HG02678 (cell line): ENCODE measurements around the gene RAB10.
"Not testable (repeated sequence)": the region's sequence is repeated elsewhere in the genome, so short reads cannot be mapped to it uniquely, and the experiment has no call there.

Source experiments
- ATAC-seq: cut with Tn5 transposase; IDR thresholded peaks from one replicate; pipeline ENCODE4 v1.9.1; 2021; ENCODE audit warnings: mild to moderate bottlenecking, moderate library complexity; ENCODE audit not compliant: unreplicated experiment

Gene RAB10

DNA sequence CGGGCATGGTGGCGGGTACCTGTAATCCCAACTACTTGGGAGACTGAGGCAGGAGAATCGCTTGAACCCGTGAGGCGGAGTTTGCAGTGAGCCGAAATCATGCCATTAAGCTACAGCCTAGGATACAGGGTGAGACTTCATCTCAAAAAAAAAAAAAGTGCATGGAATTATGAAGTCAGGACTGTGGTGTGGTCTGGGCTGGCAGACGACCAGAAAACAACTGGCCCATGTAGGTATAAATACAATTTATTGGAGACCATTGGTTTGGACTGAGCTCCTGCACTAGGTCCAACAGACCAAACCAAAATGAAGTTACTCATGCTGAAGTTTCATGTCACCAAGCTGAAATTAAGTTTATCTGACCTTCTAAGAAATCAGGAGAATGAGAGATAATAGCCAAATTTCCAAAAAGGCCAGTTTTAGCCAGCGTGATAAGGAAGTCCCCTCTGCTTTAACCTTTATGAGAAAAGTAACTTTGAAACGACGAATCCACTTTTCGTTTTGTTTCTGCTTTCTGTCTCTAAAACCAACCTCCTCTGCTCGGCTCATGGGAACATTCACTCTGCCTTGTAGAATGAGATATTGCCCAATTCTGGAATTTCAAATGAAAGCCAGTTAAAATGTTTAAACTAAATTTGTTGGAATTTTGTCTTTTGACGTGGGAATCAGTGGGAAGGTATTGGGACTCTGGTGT is 17.7 kb upstream of the RAB10 start:
- no peak for ATAC-seq

DNA sequence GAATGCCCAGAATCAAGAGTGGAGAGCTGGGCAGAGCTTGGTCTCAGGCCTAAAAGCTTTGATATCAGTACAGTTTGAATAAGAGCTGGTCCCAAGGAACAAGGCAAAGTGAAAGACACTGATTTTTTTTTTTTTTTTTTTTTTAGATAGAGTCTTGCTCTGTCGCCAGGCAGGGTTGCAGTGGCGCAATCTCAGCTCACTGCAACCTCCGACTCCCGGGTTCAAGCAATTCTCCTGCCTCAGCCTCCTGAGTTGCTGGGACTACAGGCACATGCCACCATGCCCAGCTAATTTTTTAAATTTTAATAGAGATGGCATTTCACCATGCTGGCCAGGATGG is 17.2 kb upstream of the RAB10 start:
- ATAC-seq: not testable (repeated sequence)

DNA sequence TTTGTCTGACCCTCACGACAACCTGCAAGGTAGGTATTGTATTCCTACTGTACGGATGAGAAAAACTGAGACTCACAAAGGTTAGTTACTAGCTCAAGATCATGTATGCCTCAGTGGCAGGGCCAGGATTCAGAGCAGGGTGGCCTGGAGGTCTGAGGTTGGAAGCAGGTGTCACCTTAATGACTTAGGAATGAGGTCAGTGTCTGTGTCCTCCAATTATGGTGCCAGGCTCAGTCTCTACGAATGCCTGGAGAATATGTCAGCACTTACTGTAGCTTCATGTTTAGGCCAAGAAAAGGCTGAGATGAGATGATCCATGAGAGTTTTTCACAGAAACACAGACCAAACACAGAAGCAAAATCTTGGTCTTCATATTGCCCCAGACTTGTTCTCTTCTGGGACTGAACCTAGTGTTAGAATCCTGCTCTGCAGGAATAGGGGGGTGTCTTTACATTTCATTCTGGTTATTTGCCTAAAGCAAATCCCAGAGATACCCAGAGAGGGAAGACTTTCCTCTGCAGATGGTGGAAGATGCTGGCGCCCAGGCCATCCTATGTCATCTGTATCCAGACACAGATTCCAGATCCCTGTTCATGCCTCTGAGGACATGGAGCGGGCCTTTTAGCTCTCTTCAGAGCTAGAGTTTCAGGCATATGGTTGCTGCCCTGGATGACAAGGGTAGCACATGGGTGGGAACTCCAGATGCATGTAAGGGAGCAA is 16.3 kb upstream of the RAB10 start:
- no peak for ATAC-seq

DNA sequence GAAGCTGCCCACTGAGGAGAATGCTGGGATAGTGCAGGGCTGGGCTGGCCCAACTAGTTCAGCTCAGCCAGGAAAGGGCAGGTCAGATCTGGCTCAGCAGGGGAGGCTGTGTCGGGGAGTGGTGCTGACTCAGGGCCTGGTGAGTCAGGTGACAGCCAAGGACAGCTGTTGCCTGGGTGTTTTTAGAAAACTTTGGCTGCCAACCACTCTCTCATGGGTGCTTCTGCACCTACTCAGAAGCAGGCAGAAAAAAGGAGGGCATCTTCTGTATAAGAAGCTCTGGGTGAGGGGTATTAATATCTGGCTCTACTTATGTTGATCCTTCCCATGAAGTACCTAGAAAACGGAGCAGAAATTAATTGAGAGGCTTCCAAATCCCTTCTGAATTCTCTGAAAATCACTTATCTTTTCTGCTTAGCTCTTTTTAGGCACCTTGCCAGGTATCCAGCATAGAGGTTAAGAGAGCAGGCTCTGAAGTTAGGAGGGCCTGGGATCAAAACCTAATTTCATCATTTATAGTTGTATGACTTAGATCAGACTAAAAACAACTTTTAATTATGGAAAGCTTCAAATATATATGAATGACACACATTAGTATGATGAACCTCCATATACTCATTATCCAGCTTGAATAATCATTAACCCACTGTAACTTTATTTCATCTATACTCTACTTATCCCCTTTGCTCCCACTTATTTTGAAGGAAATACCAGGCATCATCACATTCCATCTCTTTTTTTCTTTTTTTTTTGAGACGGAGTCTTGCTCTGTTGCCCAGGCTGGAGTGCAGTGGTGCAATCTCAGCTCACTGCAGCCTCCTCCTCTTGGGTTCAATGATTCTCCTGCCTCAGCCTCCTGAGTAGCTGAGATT is 15.5 kb upstream of the RAB10 start:
- ATAC-seq: no peak

DNA sequence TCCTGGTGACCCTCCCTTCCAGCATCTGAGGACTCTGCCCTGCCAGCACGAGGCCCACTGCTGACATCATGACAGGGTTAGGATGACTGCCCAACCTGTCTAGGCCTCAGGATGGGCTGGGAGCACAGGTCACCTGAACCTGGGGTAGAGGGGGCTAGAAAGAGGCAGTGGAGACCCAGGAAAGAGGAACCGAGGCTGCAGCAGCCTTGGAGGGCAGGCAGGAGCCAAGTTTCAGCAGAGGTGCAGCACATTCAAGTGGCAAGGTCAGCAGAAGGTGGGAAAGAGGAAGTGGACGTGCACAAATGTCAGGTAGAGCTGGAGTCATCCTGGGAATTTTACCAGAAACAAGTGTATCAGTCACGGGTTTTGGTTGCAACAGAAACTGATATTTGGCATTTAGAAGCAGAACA is 13.6 kb upstream of the RAB10 start:
- no peak for ATAC-seq

DNA sequence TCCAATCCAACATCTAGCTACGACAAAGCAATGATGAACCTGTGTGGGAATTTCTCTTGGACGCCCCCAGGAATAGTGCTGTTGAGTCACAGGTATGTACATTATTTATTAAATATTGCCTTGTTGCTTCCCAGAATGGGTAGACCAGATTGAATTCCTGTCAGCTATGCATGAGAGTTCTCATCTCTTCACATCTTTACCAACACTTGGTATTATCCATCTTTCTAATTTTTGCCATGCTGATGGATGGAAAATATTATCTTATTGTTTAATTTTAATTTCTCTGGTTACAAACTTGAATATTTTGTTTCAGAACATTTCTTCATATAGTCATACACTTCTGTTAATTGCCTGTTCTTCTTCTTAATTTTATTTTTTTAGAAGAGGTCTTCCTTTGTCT is 9.6 kb upstream of the RAB10 start:
- ATAC-seq: no peak

DNA sequence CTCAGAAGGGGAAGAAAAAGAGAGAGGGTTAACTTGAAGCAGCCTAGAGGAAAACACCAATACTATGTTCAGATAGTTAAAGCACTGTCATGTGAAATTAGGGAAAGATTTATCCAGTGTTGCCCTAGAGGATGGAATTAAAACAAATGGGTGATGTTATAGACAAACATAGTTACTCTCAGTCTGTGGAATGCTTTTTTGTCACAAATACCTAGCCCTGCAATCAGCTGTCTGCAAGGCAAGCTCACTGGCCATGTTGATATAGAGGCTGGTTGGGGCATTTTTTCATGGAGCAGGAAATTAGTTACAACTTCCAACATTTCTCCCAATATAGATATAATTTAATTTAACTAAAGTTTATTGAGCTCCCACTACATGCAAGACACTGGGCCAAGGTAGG is 8.4 kb upstream of the RAB10 start:
- ATAC-seq: no peak

DNA sequence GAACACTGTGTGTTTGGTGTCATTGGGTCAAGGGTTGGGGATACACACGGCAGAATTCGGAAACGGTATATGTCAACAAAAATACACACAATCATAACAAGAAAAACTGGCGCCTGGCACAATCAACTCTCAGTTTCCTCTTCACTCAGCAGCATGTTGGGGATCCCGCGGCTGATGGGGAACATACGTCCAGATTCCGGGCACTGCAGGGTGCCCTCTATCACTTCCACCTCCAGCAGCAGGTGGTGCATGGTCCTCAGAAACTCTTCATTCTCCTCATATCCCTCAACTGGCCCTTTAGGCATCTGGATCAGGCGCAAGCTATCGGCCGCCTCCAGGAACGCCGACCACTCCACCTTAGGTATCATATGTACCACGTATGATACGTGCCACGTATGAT is 5.8 kb upstream of the RAB10 start:
- ATAC-seq: not testable (repeated sequence)

DNA sequence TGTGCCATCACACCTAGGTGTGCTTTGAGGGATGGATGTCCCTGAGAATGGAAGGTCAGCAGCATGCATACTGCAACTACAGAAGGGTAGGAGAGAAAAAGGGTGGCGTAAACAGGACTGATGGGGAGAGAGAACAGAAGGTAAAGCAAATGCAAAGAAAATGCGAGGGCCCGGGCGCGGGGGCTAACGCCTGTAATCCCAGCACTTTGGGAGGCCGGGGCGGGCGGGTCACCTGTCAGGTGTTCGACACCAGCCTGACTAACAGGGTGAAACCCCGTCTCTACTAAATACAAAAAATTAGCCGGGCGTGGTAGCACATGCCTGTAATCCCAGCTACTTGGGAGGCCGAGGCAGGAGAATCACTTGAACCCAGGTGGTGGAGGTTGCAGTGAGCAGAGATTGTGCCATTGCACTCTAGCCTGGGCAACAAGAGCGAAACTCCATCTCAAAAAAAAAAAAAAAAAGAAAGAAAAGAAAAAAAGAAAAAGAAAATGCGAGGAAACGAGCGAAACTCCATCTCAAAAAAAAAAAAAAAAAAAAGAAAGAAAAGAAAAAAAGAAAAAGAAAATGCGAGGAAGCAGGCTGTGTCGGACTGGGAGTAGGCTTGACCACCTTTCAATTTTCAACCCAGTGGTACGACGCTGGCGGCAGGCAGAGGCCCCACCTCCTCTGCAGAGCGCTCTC is 1.2 kb upstream of the RAB10 start:
- ATAC-seq: not testable (repeated sequence)

DNA sequence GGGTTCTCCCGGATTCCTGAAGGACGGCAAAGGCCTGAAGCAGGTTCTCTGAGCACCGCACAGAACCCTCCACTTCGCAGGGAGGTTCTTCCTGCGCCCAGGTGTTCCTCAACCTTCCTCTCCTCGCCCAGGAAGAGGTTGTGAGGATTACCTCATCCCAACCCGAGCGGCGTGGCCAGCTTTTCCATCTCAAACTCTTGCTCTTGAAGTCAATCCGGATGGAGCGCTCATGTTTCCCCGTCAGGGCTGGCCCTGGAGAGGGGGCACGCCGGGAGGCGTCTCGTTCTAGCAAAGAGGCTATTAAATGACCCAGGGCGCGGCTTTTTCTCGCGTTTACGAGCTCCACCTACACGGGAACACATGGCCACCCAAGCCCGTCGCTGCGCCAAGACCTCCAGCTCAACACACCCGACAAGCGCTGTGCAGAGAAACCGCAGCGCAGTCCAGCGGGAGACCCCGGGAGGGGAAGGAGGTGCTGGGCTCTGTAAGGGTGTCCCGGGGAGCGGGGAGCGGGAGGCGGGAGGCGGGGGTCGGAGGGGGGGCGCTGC is 540 bp upstream of the RAB10 start:
- peak; percentile 22 for ATAC-seq

DNA sequence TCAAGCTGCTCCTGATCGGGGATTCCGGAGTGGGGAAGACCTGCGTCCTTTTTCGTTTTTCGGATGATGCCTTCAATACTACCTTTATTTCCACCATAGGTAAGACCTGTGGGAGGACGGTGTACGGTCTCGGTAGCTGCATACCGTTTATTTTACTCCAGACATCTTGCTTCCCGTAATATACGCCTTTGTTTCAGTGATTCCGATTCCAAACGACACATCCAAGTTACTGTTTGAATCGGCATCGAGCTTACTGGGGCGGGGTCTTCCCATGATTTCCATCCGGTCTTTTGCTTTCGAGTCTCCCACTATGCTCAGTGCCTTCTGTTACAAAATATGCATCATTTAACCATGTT is 731 bp downstream of the RAB10 start:
- no peak for ATAC-seq

DNA sequence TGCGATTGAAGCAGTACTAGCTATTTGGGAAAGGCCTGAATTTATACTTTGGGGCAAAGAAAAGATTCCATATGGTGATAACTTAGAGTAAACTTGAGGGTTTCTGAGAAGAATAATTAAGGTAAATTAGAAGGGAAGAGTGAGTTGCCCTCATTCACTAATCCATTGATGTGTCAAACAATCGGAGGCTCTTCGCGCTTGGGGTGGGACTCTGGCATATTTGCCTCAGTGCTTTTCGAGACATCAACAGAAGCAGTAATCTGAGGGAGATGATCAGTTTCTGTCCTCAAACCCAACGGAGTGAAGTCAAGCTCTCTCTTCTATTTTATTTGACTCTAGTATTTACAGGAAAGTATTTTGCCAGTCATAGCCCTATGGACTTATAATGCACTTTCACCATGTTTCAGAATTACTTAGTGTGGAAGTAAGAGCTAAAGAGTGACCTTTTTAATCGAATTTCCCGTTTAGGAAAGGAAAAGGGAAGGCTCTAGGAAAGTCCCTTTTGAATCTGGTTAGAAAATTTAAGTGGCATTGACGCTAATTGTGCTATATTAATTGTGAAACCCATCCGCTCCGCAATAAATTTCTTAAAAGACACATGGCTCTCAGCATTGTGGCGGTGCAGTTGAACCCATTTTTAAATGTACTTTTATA is 1.3 kb downstream of the RAB10 start:
- no peak for ATAC-seq

DNA sequence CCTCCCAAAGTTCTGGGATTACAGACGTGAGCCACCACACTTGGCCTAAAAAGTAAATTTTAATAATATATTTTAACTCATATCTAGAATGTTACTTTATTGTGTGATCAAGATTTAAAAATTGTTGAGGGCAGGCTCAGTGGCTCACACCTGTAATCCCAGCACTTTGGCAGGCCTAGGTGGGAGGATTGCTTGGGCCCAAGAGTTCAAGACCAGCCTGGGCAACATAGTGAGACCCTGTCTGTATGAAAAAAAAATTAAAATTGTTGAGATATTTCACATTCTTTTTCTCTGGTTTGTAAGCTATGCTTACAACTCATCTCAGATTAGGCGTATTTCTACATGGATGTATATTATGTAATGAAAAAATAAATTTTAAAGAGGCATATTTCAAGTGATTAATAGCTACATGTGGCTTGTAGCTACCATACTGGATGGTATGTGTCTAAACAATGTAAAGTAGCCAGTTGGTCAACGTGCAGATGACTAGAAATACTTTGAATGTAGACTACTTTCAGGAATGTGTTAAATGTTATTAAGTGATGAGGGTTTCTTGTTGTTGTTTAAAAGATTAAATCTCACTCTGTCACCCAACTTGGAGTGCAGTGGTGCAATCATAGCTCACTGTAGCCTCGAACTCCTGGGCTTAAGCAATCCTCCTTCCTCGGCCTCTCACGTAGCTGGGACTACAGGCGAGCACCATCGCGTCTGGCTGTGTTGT is 5.9 kb downstream of the RAB10 start:
- no peak for ATAC-seq

DNA sequence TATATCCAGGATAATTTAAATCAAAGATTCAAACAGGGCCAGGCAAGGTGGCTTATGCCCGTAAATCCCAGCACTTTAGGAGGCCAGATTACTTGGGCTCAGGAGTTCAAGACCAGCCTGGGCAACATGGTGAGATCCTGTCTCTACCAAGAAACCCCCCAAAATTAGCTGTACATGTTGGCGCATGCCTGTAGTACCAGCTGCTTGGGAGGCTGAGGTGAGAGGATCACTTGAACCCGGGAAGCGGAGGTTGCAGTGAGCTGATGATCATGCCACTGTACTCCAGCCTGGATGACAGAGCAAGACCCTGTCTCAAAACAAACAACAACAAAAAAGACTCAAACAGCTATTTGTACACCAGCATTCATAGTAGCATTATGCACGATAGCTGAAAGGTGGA is 9.2 kb downstream of the RAB10 start:
- ATAC-seq: no peak

DNA sequence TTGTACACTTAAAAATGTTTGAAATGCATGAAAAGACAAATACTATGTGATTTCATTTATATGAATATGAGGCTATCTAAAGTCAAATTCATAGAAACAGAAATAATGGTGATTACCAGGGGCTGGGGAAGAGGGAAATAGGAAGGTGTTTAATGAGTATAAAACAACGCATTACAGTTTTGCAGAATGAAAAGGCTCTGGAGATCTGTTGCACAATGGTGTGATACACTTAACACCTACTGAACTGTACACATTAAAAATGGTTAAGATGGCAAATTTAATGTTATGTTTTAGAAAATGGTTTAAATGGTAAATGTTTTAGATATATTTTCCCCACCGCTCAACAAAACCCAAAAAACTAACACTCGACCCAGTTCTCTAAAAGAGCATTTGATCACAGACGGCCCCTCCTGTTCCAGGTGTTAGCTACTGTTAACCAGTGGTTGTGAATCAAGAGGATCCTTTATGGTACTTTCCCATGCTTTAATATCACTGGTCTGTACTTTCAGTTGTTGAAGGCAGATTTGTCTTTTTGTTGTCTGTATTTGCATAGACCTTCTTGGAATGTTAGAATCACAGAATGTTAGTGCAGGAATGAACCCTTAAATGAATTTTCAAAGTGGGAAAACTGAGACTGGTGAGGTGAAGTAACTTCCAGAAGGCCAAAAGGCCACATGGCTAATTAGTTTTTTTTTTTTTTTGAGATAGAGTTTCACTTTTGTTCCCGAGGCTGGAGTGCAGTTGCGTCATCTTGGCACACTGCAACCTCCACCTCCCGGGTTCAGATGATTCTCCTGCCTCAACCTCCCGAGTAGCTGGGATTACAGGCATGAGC is 10.2 kb downstream of the RAB10 start:
- ATAC-seq: peak; percentile 57

DNA sequence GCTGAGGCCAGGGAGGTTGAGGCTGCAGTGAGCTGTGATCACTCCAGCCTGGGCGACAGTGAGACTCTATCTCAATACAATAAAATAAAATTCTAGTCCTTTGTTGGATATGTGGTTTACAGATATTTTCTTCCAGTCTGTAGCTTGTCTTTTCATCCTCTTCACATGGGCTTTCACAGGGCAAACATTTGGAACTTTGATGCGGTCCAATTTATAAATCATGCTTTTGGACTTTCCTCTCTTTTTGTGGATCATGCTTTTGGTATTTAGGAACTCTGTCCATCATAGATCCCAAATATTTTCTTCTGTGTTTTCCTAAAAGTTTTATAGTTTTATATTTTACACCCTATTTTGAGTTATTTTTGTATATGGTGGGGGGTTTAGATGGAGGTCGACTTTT is 14.9 kb downstream of the RAB10 start:
- ATAC-seq: no peak

DNA sequence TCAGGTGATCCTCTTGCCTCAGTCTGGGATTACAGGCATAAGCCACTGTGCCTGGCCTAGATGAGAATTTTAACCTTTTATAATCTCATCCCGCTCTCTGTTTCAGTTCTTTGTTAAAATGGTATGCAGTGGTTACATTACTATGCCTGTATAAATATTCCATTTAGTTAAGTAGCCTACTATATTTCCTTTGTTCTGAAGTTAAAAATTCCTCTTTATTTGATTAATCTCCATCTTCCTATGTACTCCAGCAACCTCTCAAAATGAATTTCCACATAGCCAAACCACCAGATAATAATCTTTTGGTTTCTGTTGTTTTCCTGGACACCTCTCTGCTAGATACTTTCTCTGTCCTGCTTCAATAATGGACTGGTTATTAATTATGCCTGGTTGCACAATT is 15.8 kb downstream of the RAB10 start:
- no peak for ATAC-seq

DNA sequence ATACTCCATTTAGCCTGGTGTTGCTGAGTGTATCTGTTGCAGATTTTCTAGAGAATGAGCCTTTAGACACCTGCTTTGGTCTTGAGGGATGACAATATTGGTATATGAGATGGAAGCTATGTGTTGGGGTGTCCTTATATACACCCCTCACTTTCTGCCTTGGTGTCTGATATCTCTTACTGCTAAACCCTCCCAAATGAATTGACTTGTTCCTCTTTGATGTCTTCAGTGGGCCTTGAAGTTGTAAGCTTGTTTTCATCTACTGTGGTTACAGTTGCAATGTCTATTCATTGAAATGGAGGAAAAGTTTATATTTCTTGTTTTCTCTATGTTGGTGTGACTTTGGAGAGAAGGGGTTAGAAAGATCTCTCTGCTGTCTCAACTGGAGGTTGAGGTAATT is 18.9 kb downstream of the RAB10 start:
- ATAC-seq: no peak
